IMR-90 (cell line): Measurements from ENCODE around the gene ERP27. TPM values are rescaled to one million over a fixed set of nuclear protein-coding genes. Genes with fewer than 3 reads are reported as not detected.

ENCODE experiments used
- ATAC-seq: fragments of 200-7000 bp; cut with Tn5 transposase; 2 replicates; pipeline ENCODE4 v1.9.1; 2020; ENCODE audit warnings: low read depth, mild to moderate bottlenecking, moderate library complexity
- BruUV-seq: library from RNA; stranded (reverse); fragments of 400-500 nt; replicated peaks from 2 replicates; lab custom pipeline; 2021; lab: Mats Ljungman, UMichigan
- CTCF ChIA-PET: fragments of 300-600 bp; formaldehyde crosslinking; extraction: SDS; loops from one replicate; lab custom pipeline; 2021; ENCODE audit warnings: antibody characterized with exemption; lab: Yijun Ruan, JAX
- POLR2A ChIA-PET: fragments of 300-600 bp; sonication (Branson Sonifier 250); formaldehyde crosslinking; loops from one replicate; lab custom pipeline; 2022; ENCODE audit warnings: antibody characterized with exemption; ENCODE audit not compliant: unreplicated experiment; lab: Charles Lee
- DNase-seq: peaks from one replicate; pipeline ENCODE4 v3.0.0; 2013
- H2AFZ ChIP-seq: replicated peaks from 2 replicates; pipeline ENCODE3; 2013; ENCODE audit warnings: low read length, mild to moderate bottlenecking; ENCODE audit not compliant: poor library complexity
- H2AK5ac ChIP-seq: 2 replicates; pipeline ENCODE4 v1.6.1; 2013; ENCODE audit warnings: low read depth, low read length, inconsistent platforms
- H2AK9ac ChIP-seq: replicated peaks from 2 replicates; pipeline ENCODE3; 2013; ENCODE audit warnings: mild to moderate bottlenecking, low read depth, low read length, moderate library complexity; ENCODE audit not compliant: poor library complexity
- H2BK120ac ChIP-seq: 2 replicates; pipeline ENCODE4 v1.6.1; 2013; ENCODE audit warnings: low read depth, low read length, inconsistent platforms
- H2BK15ac ChIP-seq: 3 replicates; pipeline ENCODE4 v1.6.1; 2013; ENCODE audit warnings: low read depth, low read length, inconsistent platforms
- H2BK20ac ChIP-seq: 2 replicates; pipeline ENCODE4 v1.6.1; 2013; ENCODE audit warnings: low read depth, mild to moderate bottlenecking, inconsistent platforms, low read length, moderate library complexity
- H2BK5ac ChIP-seq: 2 replicates; pipeline ENCODE4 v1.6.1; 2013; ENCODE audit warnings: mild to moderate bottlenecking, low read depth, low read length, inconsistent platforms; ENCODE audit not compliant: poor library complexity, severe bottlenecking
- H3K14ac ChIP-seq: replicated peaks from 2 replicates; pipeline ENCODE4 v1.6.1; 2013; ENCODE audit warnings: low read depth, low read length, inconsistent platforms
- H3K18ac ChIP-seq: 2 replicates; pipeline ENCODE4 v1.6.1; 2013; ENCODE audit warnings: low read depth, low read length, control low read depth
- H3K23ac ChIP-seq: 2 replicates; pipeline ENCODE4 v1.6.1; 2013; ENCODE audit warnings: low read depth, low read length, inconsistent platforms
- H3K27ac ChIP-seq: 2 replicates; pipeline ENCODE4 v1.5.1; 2013; ENCODE audit warnings: mild to moderate bottlenecking, control low read depth, low read length; ENCODE audit not compliant: insufficient read depth
- H3K27me3 ChIP-seq: 2 replicates; pipeline ENCODE4 v1.6.1; 2013; ENCODE audit warnings: low read length; ENCODE audit not compliant: control insufficient read depth, insufficient read depth
- H3K36me3 ChIP-seq: 2 replicates; pipeline ENCODE4 v1.6.1; 2013; ENCODE audit warnings: low read length, mixed read lengths; ENCODE audit not compliant: control insufficient read depth, insufficient read depth
- H3K4ac ChIP-seq: 2 replicates; pipeline ENCODE4 v1.6.1; 2013; ENCODE audit warnings: low read depth, low read length, inconsistent platforms
- H3K4me1 ChIP-seq: 2 replicates; pipeline ENCODE4 v1.6.1; 2013; ENCODE audit warnings: low read length, mixed read lengths; ENCODE audit not compliant: control insufficient read depth, insufficient read depth
- H3K4me2 ChIP-seq: 2 replicates; pipeline ENCODE4 v1.6.1; 2013; ENCODE audit warnings: low read depth, mild to moderate bottlenecking, control low read depth, low read length, moderate library complexity
- H3K4me3 ChIP-seq: 2 replicates; pipeline ENCODE4 v1.5.1; 2013; ENCODE audit warnings: low read depth, mild to moderate bottlenecking, control low read depth, low read length, moderate library complexity; ENCODE audit not compliant: insufficient read depth
- H3K56ac ChIP-seq: 2 replicates; pipeline ENCODE4 v1.6.1; 2013; ENCODE audit warnings: low read length, inconsistent platforms; ENCODE audit not compliant: insufficient read depth; ENCODE audit errors: extremely low read depth
- H3K79me1 ChIP-seq, 2 experiments: 2 replicates each; pipeline ENCODE4 v1.6.1; 2013; ENCODE audit warnings: low read length in 2 of 2, inconsistent platforms in 1 of 2, low read depth in 1 of 2
- H3K9ac ChIP-seq: 2 replicates; pipeline ENCODE4 v1.6.1; 2013; ENCODE audit warnings: low read depth, low read length, control low read depth
- H3K9me1 ChIP-seq: 2 replicates; pipeline ENCODE4 v1.6.1; 2013; ENCODE audit warnings: low read length, inconsistent platforms; ENCODE audit not compliant: insufficient read depth
- H3K9me3 ChIP-seq: 2 replicates; pipeline ENCODE4 v1.6.1; 2013; ENCODE audit warnings: low read length; ENCODE audit not compliant: control insufficient read depth, insufficient read depth
- H4K20me1 ChIP-seq: 2 replicates; pipeline ENCODE4 v1.6.1; 2013; ENCODE audit warnings: low read length, inconsistent platforms; ENCODE audit not compliant: insufficient read depth
- H4K5ac ChIP-seq: 2 replicates; pipeline ENCODE4 v1.6.1; 2013; ENCODE audit warnings: mild to moderate bottlenecking, low read depth, low read length, control low read depth
- H4K8ac ChIP-seq, 2 experiments: 2 replicates each; pipeline ENCODE4 v1.6.1; 2013; ENCODE audit warnings: low read depth in 2 of 2, low read length in 2 of 2, control low read depth in 1 of 2, inconsistent platforms in 1 of 2
- H4K91ac ChIP-seq: 2 replicates; pipeline ENCODE4 v1.6.1; 2013; ENCODE audit warnings: low read depth, low read length, inconsistent platforms; ENCODE audit not compliant: insufficient read depth
- CEBPB ChIP-seq: IDR thresholded peaks from 2 replicates; pipeline ENCODE4 v1.6.1; 2012; ENCODE audit warnings: low read depth, low read length, improper control_type of control experiment
- FOS ChIP-seq: fragments of 150-350 bp; IDR thresholded peaks from 2 replicates; pipeline ENCODE4 v1.6.1; 2016; ENCODE audit warnings: low read depth, low read length
- MAFK ChIP-seq: IDR thresholded peaks from 2 replicates; pipeline ENCODE4 v1.6.1; 2012; ENCODE audit warnings: low read depth, low read length, improper control_type of control experiment
- MAZ ChIP-seq: IDR thresholded peaks from 2 replicates; pipeline ENCODE4 v1.6.1; 2012; ENCODE audit warnings: low read depth, mild to moderate bottlenecking, low read length, improper control_type of control experiment, moderate library complexity, borderline replicate concordance
- MXI1 ChIP-seq: IDR thresholded peaks from 2 replicates; pipeline ENCODE4 v1.6.1; 2012; ENCODE audit warnings: low read depth, mild to moderate bottlenecking, low read length, moderate library complexity, borderline replicate concordance
- NFE2L2 ChIP-seq: fragments of 150-350 bp; IDR thresholded peaks from 2 replicates; pipeline ENCODE4 v1.6.1; 2016; ENCODE audit warnings: low read depth, mild to moderate bottlenecking, low read length
- POLR2A ChIP-seq: IDR thresholded peaks from 2 replicates; pipeline ENCODE4 v1.6.1; 2012; ENCODE audit warnings: mild to moderate bottlenecking, low read depth, low read length
- RAD21 ChIP-seq: IDR thresholded peaks from 2 replicates; pipeline ENCODE4 v1.6.1; 2012; ENCODE audit warnings: low read length, improper control_type of control experiment
- RFX5 ChIP-seq: IDR thresholded peaks from 2 replicates; pipeline ENCODE4 v1.8.0; 2012; ENCODE audit warnings: low read depth, mild to moderate bottlenecking, low read length, moderate library complexity
- SMC3 ChIP-seq: fragments of 150-350 bp; IDR thresholded peaks from 2 replicates; pipeline ENCODE4 v1.6.1; 2016; ENCODE audit warnings: low read depth, mild to moderate bottlenecking, antibody characterized with exemption, low read length, moderate library complexity
- USF2 ChIP-seq: fragments of 150-350 bp; IDR thresholded peaks from 2 replicates; pipeline ENCODE4 v1.6.1; 2017; ENCODE audit warnings: mild to moderate bottlenecking, antibody characterized with exemption, low read length, low read depth
- WGBS, 2 experiments: methylation state at CpG; one replicate each; pipeline versions ENCODE4 v1.1.5 to v1.1.7; 2013; ENCODE audit warnings: missing lambda C conversion rate in 2 of 2; ENCODE audit not compliant: insufficient read length in 1 of 2; ENCODE audit errors: extremely low coverage in 2 of 2; 5-methylcytosine and 5-hydroxymethylcytosine counted together
- dilution Hi-C: fragments of 300-500 bp; cut with HindIII; formaldehyde crosslinking; loops from one replicate; pipeline ENCODE4 v1.14.3; 2018; ENCODE audit warnings: low sequenced_read_pairs; ENCODE audit not compliant: unreplicated experiment
- in situ Hi-C: fragments of 300-500 bp; cut with MboI; formaldehyde crosslinking; loops from 3 replicates; pipeline ENCODE4 v1.14.3; 2019; ENCODE audit warnings: low sequenced_read_pairs, inconsistent platforms, mixed read lengths
- intact Hi-C: fragments of 100-400 bp; cut with micrococcal nuclease; formaldehyde crosslinking; loops from 2 replicates; pipeline ENCODE4 v1.10.0; 2022
- polyA plus RNA-seq, 3 experiments: library from polyadenylated mRNA; depleted of rRNA; stranded (reverse); fragments of >200 nt; gene quantifications; 2 replicates each; pipeline ENCODE4 v1.2.3, GENCODE V29; 2012; ENCODE audit warnings: low replicate concordance in 1 of 3
- total RNA-seq: library from RNA; depleted of rRNA; stranded (reverse); fragments of >200 nt; gene quantifications from 2 replicates; pipeline ENCODE4 v1.2.3, GENCODE V29; 2012

ERP27 gene
- total and polyA plus RNA-seq, 2 of the 4 experiments (the other 2 are of a cell fraction) = not detected

GRCh38 chr12:14984766-14985285, 46.5 kb upstream of the ERP27 start:
- intact Hi-C loops = no loop called here

More at GRCh38 chr12:14984766-14985285, 46.5 kb upstream of the ERP27 start:
- no peak overlapping the region for H3K23ac ChIP-seq
- no peaks in the 10 kb centered on the region for H4K20me1 ChIP-seq
- H3K4me1 ChIP-seq = peaks cover 2% of the 10 kb centered on the region; the same call in 1 of the 2 replicates
- no peaks in the 10 kb centered on the region for H3K36me3 ChIP-seq
- no peak overlapping the region for H3K27ac ChIP-seq
- ATAC-seq = no peak
- H3K4me3 ChIP-seq = no peak overlapping the region
- no peak for TF ChIP-seq NFE2L2
- no peak for TF ChIP-seq FOS
- no peak for TF ChIP-seq MXI1
- TF ChIP-seq USF2 = no peak
- no peak for TF ChIP-seq RFX5
- no peak for TF ChIP-seq MAFK
- TF ChIP-seq POLR2A = no peak
- no peak for TF ChIP-seq CEBPB
- TF ChIP-seq SMC3 = no peak
- no peak for TF ChIP-seq MAZ
- no peak for TF ChIP-seq RAD21
- H2AK9ac ChIP-seq = no peak overlapping the region
- dilution Hi-C loops = no loop called here
- no peak overlapping the region for H3K14ac ChIP-seq
- no peaks in the 10 kb centered on the region for H3K9me1 ChIP-seq
- no peak overlapping the region for H2BK20ac ChIP-seq
- no peak overlapping the region for H4K8ac ChIP-seq
- peaks cover 3% of the 10 kb centered on the region; the same call in 1 of the 2 replicates for H3K27me3 ChIP-seq
- H4K5ac ChIP-seq = no peak overlapping the region
- H3K4me2 ChIP-seq = no peak overlapping the region
- ChIA-PET POLR2A (no interaction called here), CTCF (no interaction called here)
- H3K56ac ChIP-seq = no peak overlapping the region
- H3K4ac ChIP-seq = no peak overlapping the region
- in situ Hi-C loops = loop anchor here (25.0 kb wide), 1 partner anchor 748 kb away; no protein-coding TSS in a partner anchor
- WGBS, 2 experiments = no CpG with 5 or more reads among the region's 1 CpG
- H4K91ac ChIP-seq = no peak overlapping the region
- BruUV-seq = no TSS peak
- no peak overlapping the region for H3K18ac ChIP-seq
- no peak overlapping the region for H2BK120ac ChIP-seq
- H3K9ac ChIP-seq = no peak overlapping the region
- H2AK5ac ChIP-seq = no peak overlapping the region
- H2AFZ ChIP-seq = no peak overlapping the region
- no peak overlapping the region for H2BK5ac ChIP-seq
- H2BK15ac ChIP-seq = no peak overlapping the region
- no peaks in the 10 kb centered on the region for H3K9me3 ChIP-seq
- H3K79me1 ChIP-seq = no peaks in the 10 kb centered on the region
- DNase-seq = no peak
